Measurements from ENCODE around the gene KIF12.
"Not testable (repeated sequence)": the region's sequence is repeated elsewhere in the genome, so short reads cannot be mapped to it uniquely, and the experiment has no call there.

Gene KIF12

GRCh38 chr9:114061292-114061691 is 37.8 kb downstream of the KIF12 start:
- DNase-seq = no peak

GRCh38 chr9:114060711-114061110 is 38.4 kb downstream of the KIF12 start:
- no peak for DNase-seq

GRCh38 chr9:114060070-114060469 is 39.0 kb downstream of the KIF12 start:
- DNase-seq = no peak

GRCh38 chr9:114059047-114059803 is 39.9 kb downstream of the KIF12 start:
- no peak for DNase-seq

GRCh38 chr9:114058688-114059046 is 40.4 kb downstream of the KIF12 start:
- no peak for DNase-seq

- no peak for DNase-seq
These were observed 41.8 kb downstream of the KIF12 start for GRCh38 chr9:114057161-114057885.

- no peak for DNase-seq
These were observed 42.6 kb downstream of the KIF12 start for GRCh38 chr9:114056527-114056926.

GRCh38 chr9:114055894-114056293 is 43.2 kb downstream of the KIF12 start:
- no peak for DNase-seq

- DNase-seq = no peak
These were observed 44.0 kb downstream of the KIF12 start for GRCh38 chr9:114055061-114055460.

GRCh38 chr9:114054191-114054690 is 44.9 kb downstream of the KIF12 start:
- DNase-seq = no peak

- DNase-seq = no peak
These were observed 45.7 kb downstream of the KIF12 start for GRCh38 chr9:114053246-114054005.

- no peak for DNase-seq
These were observed 47.4 kb downstream of the KIF12 start for GRCh38 chr9:114051706-114052105.

GRCh38 chr9:114051281-114051680 is 47.8 kb downstream of the KIF12 start:
- no peak for DNase-seq

GRCh38 chr9:114050646-114051045 is 48.4 kb downstream of the KIF12 start:
- no peak for DNase-seq

- no peak for DNase-seq
These were observed 48.9 kb downstream of the KIF12 start for GRCh38 chr9:114050226-114050568.

GRCh38 chr9:114049441-114050225 is 49.5 kb downstream of the KIF12 start:
- DNase-seq = no peak

GRCh38 chr9:114048533-114049415 is 50.3 kb downstream of the KIF12 start:
- no peak for DNase-seq

- DNase-seq = no peak
These were observed 51.4 kb downstream of the KIF12 start for GRCh38 chr9:114047717-114048116.

- no peak for DNase-seq
These were observed 52.2 kb downstream of the KIF12 start for GRCh38 chr9:114046875-114047274.

GRCh38 chr9:114046237-114046755 is 52.8 kb downstream of the KIF12 start:
- no peak for DNase-seq

- DNase-seq = not testable (repeated sequence)
These were observed 55.4 kb downstream of the KIF12 start for GRCh38 chr9:114043660-114044059.

Measured in NCI-H1694 (cell line).